ENCODE results near the gene TULP4.

DNA sequence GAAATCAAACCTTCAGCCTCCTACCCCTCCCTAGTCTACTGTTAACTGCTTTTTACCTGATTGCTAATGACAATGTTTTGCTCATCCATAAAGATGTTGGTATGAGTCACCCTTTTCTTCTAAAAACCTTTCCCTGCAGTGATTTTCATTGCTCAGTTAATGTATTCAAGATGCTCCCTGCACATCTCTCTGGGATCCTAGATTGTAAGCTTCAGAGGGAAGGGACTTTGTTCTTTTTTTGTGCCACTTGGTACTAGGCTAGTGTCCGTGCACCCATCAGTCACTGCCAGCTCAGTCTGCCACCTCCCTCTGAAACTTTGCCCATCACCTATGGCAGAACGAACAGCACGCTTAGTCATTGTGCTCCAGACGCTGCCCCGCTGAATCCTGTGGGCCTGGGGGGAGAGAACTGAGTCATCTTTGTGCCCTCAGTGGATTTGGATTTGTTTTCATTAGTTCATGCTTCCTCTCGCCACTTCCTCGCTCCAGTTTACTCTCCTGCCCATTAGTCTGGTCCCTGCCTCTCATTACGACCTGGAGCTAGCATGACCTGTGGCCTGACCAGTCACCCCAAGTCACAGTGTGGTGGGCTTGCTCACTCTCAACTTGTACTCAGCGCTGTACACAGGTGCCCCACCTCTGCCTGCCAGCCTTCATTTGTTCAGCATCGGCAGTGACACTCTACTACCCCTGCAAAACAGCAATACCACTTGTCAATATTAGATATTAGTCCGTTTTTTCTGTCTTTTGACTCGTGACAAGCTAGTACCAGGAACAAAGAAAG is 169.6 kb downstream of the TULP4 start:
- TF ChIP-seq POLR2AphosphoS5 (IDR thresholded peaks at IDR 0.05) (no peak), POLR2A (IDR thresholded peaks at IDR 0.05) (no peak), EP300 (IDR thresholded peaks at IDR 0.05) (no peak)
- TF ChIP-seq, protein P1, sequence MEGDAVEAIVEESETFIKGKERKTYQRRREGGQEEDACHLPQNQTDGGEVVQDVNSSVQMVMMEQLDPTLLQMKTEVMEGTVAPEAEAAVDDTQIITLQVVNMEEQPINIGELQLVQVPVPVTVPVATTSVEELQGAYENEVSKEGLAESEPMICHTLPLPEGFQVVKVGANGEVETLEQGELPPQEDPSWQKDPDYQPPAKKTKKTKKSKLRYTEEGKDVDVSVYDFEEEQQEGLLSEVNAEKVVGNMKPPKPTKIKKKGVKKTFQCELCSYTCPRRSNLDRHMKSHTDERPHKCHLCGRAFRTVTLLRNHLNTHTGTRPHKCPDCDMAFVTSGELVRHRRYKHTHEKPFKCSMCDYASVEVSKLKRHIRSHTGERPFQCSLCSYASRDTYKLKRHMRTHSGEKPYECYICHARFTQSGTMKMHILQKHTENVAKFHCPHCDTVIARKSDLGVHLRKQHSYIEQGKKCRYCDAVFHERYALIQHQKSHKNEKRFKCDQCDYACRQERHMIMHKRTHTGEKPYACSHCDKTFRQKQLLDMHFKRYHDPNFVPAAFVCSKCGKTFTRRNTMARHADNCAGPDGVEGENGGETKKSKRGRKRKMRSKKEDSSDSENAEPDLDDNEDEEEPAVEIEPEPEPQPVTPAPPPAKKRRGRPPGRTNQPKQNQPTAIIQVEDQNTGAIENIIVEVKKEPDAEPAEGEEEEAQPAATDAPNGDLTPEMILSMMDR (IDR thresholded peaks at IDR 0.05): no peak
